GM12801 (cell line): ENCODE data around the gene MOCS1.

Source experiments
- CTCF ChIP-seq: IDR thresholded peaks from one replicate; pipeline ENCODE4 v1.5.1; 2011; ENCODE audit warnings: control low read depth; ENCODE audit not compliant: insufficient read length; ENCODE audit errors: extremely low read depth

The MOCS1 gene

GRCh38 chr6:39935241-39935640, 979 bp upstream of the MOCS1 start:
- TF ChIP-seq CTCF, result no peak

GRCh38 chr6:39933669-39934130, 562 bp downstream of the MOCS1 start:
- TF ChIP-seq CTCF, result no peak

GRCh38 chr6:39932386-39932910, 1.8 kb downstream of the MOCS1 start:
- TF ChIP-seq CTCF, result no peak

GRCh38 chr6:39931607-39932006, 2.7 kb downstream of the MOCS1 start:
- no peak for TF ChIP-seq CTCF

GRCh38 chr6:39930540-39930939, 3.7 kb downstream of the MOCS1 start:
- no peak for TF ChIP-seq CTCF

GRCh38 chr6:39929733-39930461, 4.4 kb downstream of the MOCS1 start:
- no peak for TF ChIP-seq CTCF

- TF ChIP-seq CTCF, result no peak
These were observed 5.1 kb downstream of the MOCS1 start for GRCh38 chr6:39929039-39929732.
